ENCODE measurements around the gene OBP2A.

GRCh38 chr9:135555203-135555602 is 9.3 kb downstream of the OBP2A start:
- TF ChIP-seq FOXP4 (CRISPR knock-in tag; IDR thresholded peaks at IDR 0.05) (no peak), CTCF (IDR thresholded peaks at IDR 0.05) (no peak), CBFB (CRISPR knock-in tag; IDR thresholded peaks at IDR 0.05; ENCODE audit: low read depth) (no peak), PRDM15 (CRISPR knock-in tag; IDR thresholded peaks at IDR 0.05) (no peak), ZNF263 (CRISPR knock-in tag; IDR thresholded peaks at IDR 0.05; ENCODE audit: low read depth) (no peak)

All from WTC11 (cell line).